ENCODE data around the gene ARF1.
A peak's percentile ranks its signal among the peaks of the same experiment; 100 is the strongest.

ARF1 gene

DNA sequence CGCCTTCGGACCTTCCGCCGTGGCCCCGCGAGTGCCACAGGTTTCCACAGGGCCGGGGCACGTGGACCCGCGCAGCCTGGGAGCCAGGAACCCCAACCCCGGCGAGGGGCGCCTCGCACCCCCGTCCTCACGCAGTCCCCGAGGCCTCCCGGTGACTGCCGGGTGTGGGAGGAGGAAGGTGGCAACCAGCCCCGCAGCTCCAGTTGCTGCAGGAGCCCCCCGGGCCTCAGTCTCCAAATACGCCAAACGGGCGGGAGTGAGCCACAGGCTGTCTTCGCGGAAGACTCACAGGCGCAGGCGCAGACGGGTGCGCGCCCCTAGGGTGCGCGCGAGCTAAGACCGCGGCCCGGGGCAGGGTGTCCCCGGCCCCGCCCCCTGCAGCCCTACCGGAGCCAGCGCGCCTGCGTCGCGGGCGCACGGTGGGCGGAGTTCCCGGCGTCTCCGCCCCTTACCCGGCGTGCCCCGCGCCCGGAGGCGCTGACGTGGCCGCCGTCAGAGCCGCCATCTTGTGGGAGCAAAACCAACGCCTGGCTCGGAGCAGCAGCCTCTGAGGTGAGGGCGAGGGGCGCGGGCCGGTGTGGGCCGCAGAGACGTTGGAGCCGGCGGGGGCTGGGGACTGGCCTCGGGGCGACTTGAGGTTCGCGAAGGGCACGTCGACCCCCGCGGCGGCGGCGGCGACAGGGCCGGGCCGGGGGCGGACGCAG lies at the start of gene ARF1:
TSS of gene ARF1 (plus strand) at position 495 of the 704 bp plus-strand sequence. CDS start 14,407 bp downstream, outside the sequence.
- TF ChIP-seq, protein P1, sequence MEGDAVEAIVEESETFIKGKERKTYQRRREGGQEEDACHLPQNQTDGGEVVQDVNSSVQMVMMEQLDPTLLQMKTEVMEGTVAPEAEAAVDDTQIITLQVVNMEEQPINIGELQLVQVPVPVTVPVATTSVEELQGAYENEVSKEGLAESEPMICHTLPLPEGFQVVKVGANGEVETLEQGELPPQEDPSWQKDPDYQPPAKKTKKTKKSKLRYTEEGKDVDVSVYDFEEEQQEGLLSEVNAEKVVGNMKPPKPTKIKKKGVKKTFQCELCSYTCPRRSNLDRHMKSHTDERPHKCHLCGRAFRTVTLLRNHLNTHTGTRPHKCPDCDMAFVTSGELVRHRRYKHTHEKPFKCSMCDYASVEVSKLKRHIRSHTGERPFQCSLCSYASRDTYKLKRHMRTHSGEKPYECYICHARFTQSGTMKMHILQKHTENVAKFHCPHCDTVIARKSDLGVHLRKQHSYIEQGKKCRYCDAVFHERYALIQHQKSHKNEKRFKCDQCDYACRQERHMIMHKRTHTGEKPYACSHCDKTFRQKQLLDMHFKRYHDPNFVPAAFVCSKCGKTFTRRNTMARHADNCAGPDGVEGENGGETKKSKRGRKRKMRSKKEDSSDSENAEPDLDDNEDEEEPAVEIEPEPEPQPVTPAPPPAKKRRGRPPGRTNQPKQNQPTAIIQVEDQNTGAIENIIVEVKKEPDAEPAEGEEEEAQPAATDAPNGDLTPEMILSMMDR (conservative IDR thresholded peaks at IDR 0.05; ENCODE audit: low read length) = no peak
- H3K4me3 ChIP-seq (ENCODE audit: low read length) = peak within 1 kb of the TSS; percentile 99
- peak; percentile 90 for DNase-seq (ENCODE audit: low read depth)

DNA sequence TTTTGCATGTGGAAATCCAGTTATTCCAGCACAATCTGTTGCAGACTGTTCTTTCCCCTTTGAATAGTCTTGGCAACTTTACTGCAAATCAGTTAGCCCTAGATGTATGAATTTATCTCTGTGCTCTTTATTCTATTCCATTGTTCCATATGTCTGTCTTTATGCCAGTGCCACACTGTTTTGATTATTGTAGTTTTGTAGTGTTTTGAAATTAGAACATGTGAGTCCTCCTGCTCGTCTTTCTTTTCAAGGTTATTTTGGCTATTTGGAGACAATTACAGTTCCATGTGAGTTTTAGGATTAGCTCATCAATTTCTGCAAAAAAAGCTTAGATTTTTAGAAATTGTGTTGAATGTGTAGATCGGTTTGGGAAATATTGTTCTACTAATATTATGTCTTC lies 49.1 kb upstream of the ARF1 start:
- H3K4me3 ChIP-seq (ENCODE audit: low read length) = no peak overlapping the region
- DNase-seq (ENCODE audit: low read depth) = no peak
- TF ChIP-seq, protein P1 (conservative IDR thresholded peaks at IDR 0.05; ENCODE audit: low read length) = no peak

DNA sequence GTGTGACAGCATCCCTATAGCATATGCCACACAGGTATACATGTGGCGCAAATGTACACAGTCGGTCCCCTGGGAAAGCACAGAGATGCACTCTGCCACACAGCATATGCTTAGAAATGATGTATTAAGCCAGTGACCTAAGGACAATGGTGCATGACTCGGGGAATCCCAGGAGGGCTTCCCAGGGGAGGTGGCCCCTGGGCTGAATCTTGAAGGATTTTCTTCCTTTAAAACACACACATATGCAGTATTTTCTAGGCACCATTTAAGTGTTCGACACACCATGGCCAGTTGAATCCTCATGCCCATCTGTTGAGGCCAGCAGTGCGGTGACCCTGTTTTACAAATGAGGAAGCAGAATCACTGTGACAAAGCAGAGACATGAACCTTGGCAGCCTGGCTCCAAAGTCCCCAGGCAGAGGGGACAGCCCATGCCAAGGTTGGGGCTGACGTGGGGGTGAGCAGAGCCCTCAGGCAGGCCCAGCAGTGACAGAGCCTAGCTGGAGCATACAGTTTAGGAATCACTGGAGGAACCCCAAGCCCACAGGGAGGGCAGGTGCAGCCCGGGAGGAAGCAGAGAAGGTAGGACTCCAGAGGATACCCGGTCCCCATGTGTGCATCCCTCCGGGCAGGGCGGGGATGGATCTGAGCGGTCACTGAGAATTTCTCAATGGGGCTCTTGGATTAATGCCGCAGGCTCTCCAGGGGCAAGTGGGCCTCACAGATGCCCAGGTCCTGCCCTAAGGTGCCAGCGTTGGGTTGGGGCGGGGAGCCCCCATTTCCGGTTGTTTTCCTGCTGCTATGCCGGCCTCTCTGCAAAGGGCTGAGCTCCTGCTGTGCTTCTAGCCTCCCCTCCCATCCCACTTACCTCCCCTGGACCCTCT lies 47.3 kb upstream of the ARF1 start:
- DNase-seq (ENCODE audit: low read depth) = no peak
- no peak overlapping the region for H3K4me3 ChIP-seq (ENCODE audit: low read length)
- TF ChIP-seq, protein P1 (conservative IDR thresholded peaks at IDR 0.05; ENCODE audit: low read length) = no peak

DNA sequence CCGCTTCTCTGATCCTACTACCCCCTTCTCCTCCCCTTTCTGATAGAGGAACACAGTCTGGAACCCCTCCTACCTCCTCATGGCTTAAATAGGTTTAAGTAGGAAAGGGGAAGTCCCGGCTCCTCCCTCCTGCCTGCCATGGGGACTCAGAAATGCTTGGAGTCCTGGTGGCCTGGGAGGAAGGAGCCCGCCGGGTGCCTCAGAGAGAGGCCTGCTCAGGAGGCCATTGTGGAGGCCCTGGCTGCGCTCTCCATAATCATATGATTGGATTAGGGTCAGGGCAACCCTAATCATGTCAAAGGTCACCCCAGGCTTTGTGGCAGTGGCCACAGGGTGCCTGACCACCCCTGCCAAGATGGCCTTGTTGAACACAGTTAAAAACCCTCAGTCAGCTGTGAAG lies 46.7 kb upstream of the ARF1 start:
- TF ChIP-seq, protein P1 (conservative IDR thresholded peaks at IDR 0.05; ENCODE audit: low read length) = no peak
- no peak for DNase-seq (ENCODE audit: low read depth)
- no peak overlapping the region for H3K4me3 ChIP-seq (ENCODE audit: low read length)

DNA sequence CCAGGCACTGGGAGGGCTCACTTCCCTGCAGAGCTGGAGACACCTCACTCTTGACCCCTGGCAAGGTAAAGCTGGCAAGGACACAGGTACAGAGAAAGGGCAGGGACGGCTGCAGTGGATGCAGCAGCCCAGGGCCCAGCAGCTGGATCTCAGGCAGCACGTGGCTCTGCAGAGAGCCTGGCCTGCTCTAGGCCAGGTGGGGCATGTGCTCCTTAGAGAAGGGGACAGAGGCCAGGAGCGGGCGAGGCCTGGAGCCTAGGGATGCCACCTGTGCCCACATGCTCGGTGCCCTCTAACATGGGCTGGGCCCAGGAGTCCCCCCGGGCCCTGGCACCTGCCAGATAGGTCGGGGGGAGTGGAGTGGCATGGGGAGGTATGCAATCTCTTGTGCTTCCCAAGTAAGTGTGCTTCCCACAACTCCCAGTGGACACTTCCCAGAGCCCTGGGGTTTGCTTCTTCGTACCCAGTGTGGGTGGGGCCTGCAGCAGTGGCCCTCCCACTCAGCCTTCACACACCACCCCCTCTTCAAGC lies 45.7 kb upstream of the ARF1 start:
- H3K4me3 ChIP-seq (ENCODE audit: low read length) = no peak overlapping the region
- no peak for DNase-seq (ENCODE audit: low read depth)
- TF ChIP-seq, protein P1 (conservative IDR thresholded peaks at IDR 0.05; ENCODE audit: low read length) = no peak

DNA sequence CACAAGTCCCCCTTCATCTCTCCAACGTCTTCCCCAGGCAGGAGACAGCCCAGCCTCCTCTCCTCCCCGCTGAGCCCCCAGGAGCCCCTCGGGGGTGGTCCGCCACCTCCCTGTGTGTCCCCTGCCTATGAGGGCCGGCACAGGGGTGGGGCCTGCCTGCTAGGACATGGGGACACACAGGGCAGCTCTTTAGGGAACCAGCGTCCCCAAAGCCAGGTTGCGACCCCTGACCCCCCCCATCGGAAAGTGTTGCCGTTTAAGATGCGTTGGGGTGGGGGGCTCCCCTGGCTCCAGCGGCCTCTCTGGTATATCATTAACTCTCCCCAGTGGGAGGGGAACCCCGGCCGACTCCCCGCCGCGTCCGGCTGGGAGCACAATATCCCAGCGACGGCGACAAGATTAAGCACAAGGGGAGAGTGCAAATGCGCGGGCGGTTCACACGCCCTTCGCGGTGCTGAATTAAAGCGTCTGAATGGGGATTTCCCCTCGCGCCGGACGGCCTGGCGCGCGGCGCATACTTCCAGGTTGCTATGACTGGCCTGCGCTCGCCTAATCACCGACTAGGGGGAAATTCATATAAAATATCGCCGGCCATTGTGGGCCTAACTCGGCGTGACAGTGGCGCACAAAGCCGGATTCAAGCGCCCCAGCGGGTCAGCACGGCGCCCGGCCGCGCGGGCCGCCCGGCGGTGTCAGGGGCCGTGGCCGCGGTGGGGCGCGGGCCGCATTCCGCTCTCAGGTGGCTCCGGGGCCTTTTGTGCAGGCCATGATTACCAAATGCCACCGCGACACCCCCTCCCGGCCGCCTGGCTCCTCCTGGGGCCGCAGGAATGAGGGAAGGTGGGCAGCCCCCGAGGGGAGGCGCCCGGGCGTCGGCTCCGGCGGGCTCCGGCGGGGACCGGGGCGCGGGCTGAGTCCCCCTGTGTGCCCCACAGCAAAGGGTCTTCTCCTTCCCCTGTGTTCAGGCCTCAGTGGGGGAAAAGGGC lies 44.8 kb upstream of the ARF1 start:
- no peak for DNase-seq (ENCODE audit: low read depth)
- H3K4me3 ChIP-seq (ENCODE audit: low read length) = no peak overlapping the region
- TF ChIP-seq, protein P1 (conservative IDR thresholded peaks at IDR 0.05; ENCODE audit: low read length) = no peak
